Cardiac fibroblast (primary cell): ENCODE measurements around the gene GAPDHS.

Experiments used
- DNase-seq, 2 donors: peaks; one replicate each; pipeline versions ENCODE4 v3.0.0 to v3.0.0-alpha.2; 2010; ENCODE audit warnings: low read depth in 2 of 2
- H3K4me3 ChIP-seq, 2 donors: replicated peaks in 1 of 2; 1 replicate in 1 of 2; 2 replicates in 1 of 2; pipeline ENCODE4 v1.5.1; 2011; ENCODE audit warnings: low read depth in 2 of 2, low read length in 2 of 2, mild to moderate bottlenecking in 2 of 2, moderate library complexity in 1 of 2
- CTCF ChIP-seq: IDR thresholded peaks from one replicate; pipeline ENCODE4 v1.5.1; 2011; ENCODE audit warnings: low read depth, mild to moderate bottlenecking, low read length, inconsistent platforms

The GAPDHS gene

GRCh38 chr19:35516310-35516709, 16.9 kb upstream of the GAPDHS start:
- H3K4me3 ChIP-seq, result no peak overlapping the region
- no peak for DNase-seq
- TF ChIP-seq CTCF, result no peak

- no peak for DNase-seq
- TF ChIP-seq CTCF, result no peak
- no peak overlapping the region for H3K4me3 ChIP-seq
These were observed 15.9 kb upstream of the GAPDHS start for GRCh38 chr19:35517342-35517741.

GRCh38 chr19:35518313-35518712, 14.9 kb upstream of the GAPDHS start:
- peak; percentile 96 to 97 for DNase-seq
- TF ChIP-seq CTCF, result no peak
- no peak overlapping the region for H3K4me3 ChIP-seq

GRCh38 chr19:35519291-35519690, 14.0 kb upstream of the GAPDHS start:
- TF ChIP-seq CTCF, result no peak
- no peak overlapping the region for H3K4me3 ChIP-seq
- peak; percentile 38 to 47 for DNase-seq

DNA sequence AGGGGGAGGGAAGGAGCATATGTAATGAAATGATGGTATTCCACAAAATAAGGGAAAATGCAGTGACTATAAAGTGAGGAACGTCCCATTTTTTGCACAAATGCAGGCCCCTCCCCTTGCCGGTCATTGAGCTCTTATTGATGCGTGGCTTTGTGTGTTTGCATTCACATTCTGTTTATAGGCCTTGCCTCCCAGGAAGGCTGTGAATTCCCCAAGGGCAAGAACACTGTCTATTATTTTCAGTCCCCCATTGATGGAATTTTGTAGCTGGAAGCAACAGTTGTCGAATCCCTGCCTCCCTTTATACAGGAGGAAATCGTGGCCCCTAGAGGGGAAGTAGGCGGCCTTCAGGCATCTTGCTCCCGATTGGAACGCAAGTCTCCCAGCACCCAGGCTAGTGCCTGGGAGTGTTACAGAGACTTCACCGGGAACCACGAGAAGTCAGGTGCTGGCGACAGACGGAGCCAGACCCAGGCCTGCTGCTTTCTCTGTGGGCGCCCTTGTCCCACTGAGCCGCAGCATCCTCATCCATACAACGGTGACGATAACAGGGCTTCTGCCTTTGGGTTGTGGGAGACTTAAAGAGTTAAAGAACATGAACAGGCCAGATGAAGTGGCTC, 12.0 kb upstream of the GAPDHS start:
- DNase-seq, result no peak
- no peak overlapping the region for H3K4me3 ChIP-seq

GRCh38 chr19:35522745-35523327, 10.4 kb upstream of the GAPDHS start:
- no peak overlapping the region for H3K4me3 ChIP-seq
- DNase-seq, result no peak
- TF ChIP-seq CTCF, result no peak

More for the DNA sequence above, 12.0 kb upstream of the GAPDHS start:
- no peak for TF ChIP-seq CTCF
